SK-N-SH treated with all-trans-retinoic acid at 6 μM for 48 hours (cell line): ENCODE measurements around the gene TNS3.

Experiments
- ATAC-seq: fragments of 200-7000 bp; cut with Tn5 transposase; 3 replicates; pipeline ENCODE4 v1.9.1; 2020; ENCODE audit warnings: mild to moderate bottlenecking, moderate library complexity
- ARNTL ChIP-seq: fragments of 450-650 bp; formaldehyde crosslinking; IDR thresholded peaks from 2 replicates; pipeline ENCODE4 v1.5.0; 2020; ENCODE audit warnings: low read depth, mild to moderate bottlenecking, moderate library complexity, borderline replicate concordance
- BACH2 ChIP-seq: fragments of 250-450 bp; sonication (Bioruptor Pico); IDR thresholded peaks from 2 replicates; pipeline ENCODE4 v1.9.0; 2021; ENCODE audit warnings: mild to moderate bottlenecking, borderline replicate concordance
- CREB5 ChIP-seq: fragments of 250-450 bp; sonication (Bioruptor Pico); IDR thresholded peaks from 2 replicates; pipeline ENCODE4 v1.5.1; 2020; ENCODE audit warnings: low read depth, mild to moderate bottlenecking, moderate library complexity
- CSDC2 ChIP-seq: fragments of 250-450 bp; sonication (Bioruptor Pico); IDR thresholded peaks from 2 replicates; pipeline ENCODE4 v1.5.0; 2020; ENCODE audit warnings: mild to moderate bottlenecking, moderate library complexity
- CSRNP3 ChIP-seq: fragments of 250-450 bp; sonication (Bioruptor Pico); IDR thresholded peaks from 2 replicates; pipeline ENCODE4 v1.5.1; 2021; ENCODE audit warnings: mild to moderate bottlenecking, moderate library complexity
- ESRRG ChIP-seq: fragments of 250-450 bp; sonication (Bioruptor Pico); IDR thresholded peaks from 2 replicates; pipeline ENCODE4 v1.6.1; 2021; ENCODE audit warnings: mild to moderate bottlenecking
- GLIS3 ChIP-seq: fragments of 250-450 bp; sonication (Bioruptor Pico); IDR thresholded peaks from 2 replicates; pipeline ENCODE4 v1.5.0; 2020; ENCODE audit warnings: mild to moderate bottlenecking, moderate library complexity
- ISL1 ChIP-seq: fragments of 250-450 bp; sonication (Bioruptor Pico); IDR thresholded peaks from 2 replicates; pipeline ENCODE4 v2.1.2; 2022; ENCODE audit warnings: mild to moderate bottlenecking, moderate library complexity
- OSR1 ChIP-seq: fragments of 250-450 bp; sonication (Bioruptor Pico); IDR thresholded peaks from 2 replicates; pipeline ENCODE4 v1.8.0; 2022; ENCODE audit warnings: moderate library complexity, mild to moderate bottlenecking, inconsistent platforms
- PATZ1 ChIP-seq: fragments of 250-450 bp; sonication (Bioruptor Pico); IDR thresholded peaks from 2 replicates; pipeline ENCODE4 v1.8.0; 2020; ENCODE audit warnings: mild to moderate bottlenecking, moderate library complexity, borderline replicate concordance
- POU6F1 ChIP-seq: fragments of 250-450 bp; sonication (Bioruptor Pico); IDR thresholded peaks from 2 replicates; pipeline ENCODE4 v1.8.0; 2021; ENCODE audit warnings: low read depth, mild to moderate bottlenecking, moderate library complexity, borderline replicate concordance
- PPARA ChIP-seq: fragments of 250-450 bp; sonication (Bioruptor Pico); IDR thresholded peaks from 2 replicates; pipeline ENCODE4 v1.5.0; 2020; ENCODE audit warnings: mild to moderate bottlenecking, borderline replicate concordance
- RARB ChIP-seq: fragments of 250-450 bp; sonication (Bioruptor Pico); IDR thresholded peaks from 2 replicates; pipeline ENCODE4 v1.8.0; 2021; ENCODE audit warnings: mild to moderate bottlenecking, moderate library complexity
- SNAI2 ChIP-seq: fragments of 250-450 bp; sonication (Bioruptor Pico); IDR thresholded peaks from 2 replicates; pipeline ENCODE4 v1.5.0; 2020; ENCODE audit warnings: mild to moderate bottlenecking, moderate library complexity
- TCF4 ChIP-seq: fragments of 250-450 bp; sonication (Bioruptor Pico); IDR thresholded peaks from 2 replicates; pipeline ENCODE4 v1.8.0; 2021; ENCODE audit warnings: mild to moderate bottlenecking, moderate library complexity, borderline replicate concordance
- TOX ChIP-seq: fragments of 250-450 bp; sonication (Bioruptor Pico); IDR thresholded peaks from 2 replicates; pipeline ENCODE4 v1.8.0; 2021; ENCODE audit warnings: mild to moderate bottlenecking, moderate library complexity, borderline replicate concordance
- TSHZ2 ChIP-seq: fragments of 250-450 bp; sonication (Bioruptor Pico); IDR thresholded peaks from 2 replicates; pipeline ENCODE4 v1.5.0; 2020; ENCODE audit warnings: mild to moderate bottlenecking, moderate library complexity
- ZC3H10 ChIP-seq: fragments of 250-450 bp; sonication (Bioruptor Pico); IDR thresholded peaks from 2 replicates; pipeline ENCODE4 v1.5.1; 2021; ENCODE audit warnings: mild to moderate bottlenecking, moderate library complexity
- ZFP3 ChIP-seq: fragments of 250-450 bp; sonication (Bioruptor Pico); IDR thresholded peaks from 2 replicates; pipeline ENCODE4 v1.5.0; 2020; ENCODE audit warnings: mild to moderate bottlenecking, moderate library complexity
- ZFP30 ChIP-seq: fragments of 450-650 bp; formaldehyde crosslinking; IDR thresholded peaks from 2 replicates; pipeline ENCODE4 v1.5.0; 2022; ENCODE audit warnings: mild to moderate bottlenecking, moderate library complexity
- ZNF70 ChIP-seq: fragments of 450-650 bp; formaldehyde crosslinking; IDR thresholded peaks from 2 replicates; pipeline ENCODE4 v1.5.0; 2020; ENCODE audit warnings: mild to moderate bottlenecking, moderate library complexity
- ZNF8 ChIP-seq: fragments of 450-650 bp; formaldehyde crosslinking; IDR thresholded peaks from 2 replicates; pipeline ENCODE4 v1.5.0; 2020; ENCODE audit warnings: mild to moderate bottlenecking, moderate library complexity

The TNS3 gene

GRCh38 chr7:47231627-47232026, 350.3 kb downstream of the TNS3 start (continued):
- TF ChIP-seq OSR1 (CRISPR knock-in tag) (no peak), ZC3H10 (CRISPR knock-in tag) (no peak), CREB5 (CRISPR knock-in tag) (no peak), ESRRG (CRISPR knock-in tag) (no peak), ARNTL (CRISPR knock-in tag) (no peak), PATZ1 (no peak)

GRCh38 chr7:47231032-47231431, 350.9 kb downstream of the TNS3 start:
- ATAC-seq = no peak
- TF ChIP-seq ESRRG (CRISPR knock-in tag) (no peak), ZFP3 (no peak), PPARA (CRISPR knock-in tag) (no peak), ZC3H10 (CRISPR knock-in tag) (no peak), TCF4 (CRISPR knock-in tag) (no peak), GLIS3 (CRISPR knock-in tag) (no peak)

GRCh38 chr7:47228386-47229014, 353.4 kb downstream of the TNS3 start:
- TF ChIP-seq PATZ1 (no peak), OSR1 (CRISPR knock-in tag) (no peak), SNAI2 (CRISPR knock-in tag) (no peak), BACH2 (CRISPR knock-in tag) (no peak), RARB (CRISPR knock-in tag) (no peak), PPARA (CRISPR knock-in tag) (no peak), TOX (CRISPR knock-in tag) (no peak)
- ATAC-seq = peak; percentile 27; the same call in 2 of the 3 replicates

GRCh38 chr7:47227762-47228177, 354.1 kb downstream of the TNS3 start:
- peak; percentile 89 for ATAC-seq
- no peak for TF ChIP-seq ESRRG (CRISPR knock-in tag)
- TF ChIP-seq CSDC2 (CRISPR knock-in tag) = peak; percentile 67; the same call in 1 of the 2 replicates
- peak; percentile 79; the same call in 1 of the 2 replicates for TF ChIP-seq TOX (CRISPR knock-in tag)
- TF ChIP-seq ARNTL (CRISPR knock-in tag) = no peak

GRCh38 chr7:47226696-47227095, 355.2 kb downstream of the TNS3 start:
- ATAC-seq = no peak
- no peak for TF ChIP-seq TSHZ2 (CRISPR knock-in tag)
- no peak for TF ChIP-seq TCF4 (CRISPR knock-in tag)
- TF ChIP-seq SNAI2 (CRISPR knock-in tag) = no peak
- no peak for TF ChIP-seq RARB (CRISPR knock-in tag)
- TF ChIP-seq ARNTL (CRISPR knock-in tag) = no peak
- TF ChIP-seq PPARA (CRISPR knock-in tag) = no peak
- TF ChIP-seq ZNF8 = no peak
- no peak for TF ChIP-seq ISL1 (CRISPR knock-in tag)
- TF ChIP-seq ZNF70 (CRISPR knock-in tag) = no peak
- no peak for TF ChIP-seq CSDC2 (CRISPR knock-in tag)
- no peak for TF ChIP-seq ZFP3
- no peak for TF ChIP-seq POU6F1
- TF ChIP-seq OSR1 (CRISPR knock-in tag) = no peak
- no peak for TF ChIP-seq GLIS3 (CRISPR knock-in tag)
- no peak for TF ChIP-seq ZFP30 (CRISPR knock-in tag)
- TF ChIP-seq CSRNP3 (CRISPR knock-in tag) = no peak
